Stimulated activated memory B cell treated with anti-CD40 and anti-IgM and Interleukin-4, amounts not matched to agents 10 μg/mL and 1 μg/mL and 100 μg/mL, for 72 hours (primary cell): Measurements from ENCODE around the gene STK32A.
"Not testable (repeated sequence)": the region's sequence is repeated elsewhere in the genome, so short reads cannot be mapped to it uniquely, and the experiment has no call there.

ENCODE experiments used
- ATAC-seq: fragments of 150-1000 bp; cut with Tn5 transposase; 2 replicates; pipeline ENCODE4 v1.10.0; 2021
- H3K27ac Mint-ChIP-seq: one replicate; pipeline ENCODE4 v1.8.0; 2022; ENCODE audit warnings: mild to moderate bottlenecking, mixed read lengths
- H3K27me3 Mint-ChIP-seq: one replicate; pipeline ENCODE4 v1.8.0; 2022; ENCODE audit warnings: mixed read lengths
- H3K36me3 Mint-ChIP-seq: one replicate; pipeline ENCODE4 v1.8.0; 2022; ENCODE audit warnings: mixed read lengths
- H3K4me1 Mint-ChIP-seq: one replicate; pipeline ENCODE4 v1.8.0; 2022; ENCODE audit warnings: mixed read lengths
- H3K4me3 Mint-ChIP-seq: one replicate; pipeline ENCODE4 v1.8.0; 2022; ENCODE audit warnings: mild to moderate bottlenecking, moderate library complexity, mixed read lengths
- H3K9me3 Mint-ChIP-seq: one replicate; pipeline ENCODE4 v1.8.0; 2022; ENCODE audit warnings: mixed read lengths

Gene STK32A

GRCh38 chr5:147349241-147349640 is 114.4 kb downstream of the STK32A start:
- Mint-ChIP-seq H3K4me1 (no peaks in the 10 kb centered on the region), H3K4me3 (no peak overlapping the region), H3K27ac (no peak overlapping the region), H3K36me3 (no peaks in the 10 kb centered on the region), H3K9me3 (no peaks in the 10 kb centered on the region), H3K27me3 (no peaks in the 10 kb centered on the region)
- ATAC-seq = no peak

- no peaks in the 10 kb centered on the region for H3K4me1 Mint-ChIP-seq
- peaks cover 6% of the 10 kb centered on the region for H3K9me3 Mint-ChIP-seq
- no peak overlapping the region for H3K27ac Mint-ChIP-seq
- no peaks in the 10 kb centered on the region for H3K36me3 Mint-ChIP-seq
- no peak overlapping the region for H3K4me3 Mint-ChIP-seq
- no peaks in the 10 kb centered on the region for H3K27me3 Mint-ChIP-seq
- ATAC-seq = no peak
Measured at GRCh38 chr5:147359101-147359500, 124.3 kb downstream of the STK32A start.

- Mint-ChIP-seq H3K4me1 (no peaks in the 10 kb centered on the region), H3K4me3 (no peak overlapping the region), H3K27me3 (no peaks in the 10 kb centered on the region), H3K36me3 (no peaks in the 10 kb centered on the region), H3K9me3 (peaks cover 8% of the 10 kb centered on the region), H3K27ac (no peak overlapping the region)
- no peak for ATAC-seq
Measured at GRCh38 chr5:147359581-147359980, 124.8 kb downstream of the STK32A start.

- Mint-ChIP-seq H3K27ac (no peak overlapping the region), H3K9me3 (peaks cover 12% of the 10 kb centered on the region), H3K27me3 (no peaks in the 10 kb centered on the region), H3K36me3 (no peaks in the 10 kb centered on the region), H3K4me1 (no peaks in the 10 kb centered on the region), H3K4me3 (no peak overlapping the region)
- ATAC-seq = no peak
Measured at GRCh38 chr5:147360816-147361215, 126.0 kb downstream of the STK32A start.

- Mint-ChIP-seq H3K4me3 (no peak overlapping the region), H3K9me3 (peaks cover 16% of the 10 kb centered on the region), H3K27ac (no peak overlapping the region), H3K4me1 (no peaks in the 10 kb centered on the region), H3K27me3 (no peaks in the 10 kb centered on the region), H3K36me3 (no peaks in the 10 kb centered on the region)
- ATAC-seq = no peak
Measured at GRCh38 chr5:147361441-147362175, 126.8 kb downstream of the STK32A start.

- not testable (repeated sequence) for H3K27ac Mint-ChIP-seq, ATAC-seq, H3K36me3 Mint-ChIP-seq, H3K27me3 Mint-ChIP-seq, H3K4me3 Mint-ChIP-seq, H3K4me1 Mint-ChIP-seq
- H3K9me3 Mint-ChIP-seq = peaks cover 15% of the 10 kb centered on the region
Measured at GRCh38 chr5:147367381-147367780, 132.6 kb downstream of the STK32A start.

GRCh38 chr5:147369742-147370374 is 135.0 kb downstream of the STK32A start:
- no peaks in the 10 kb centered on the region for H3K36me3 Mint-ChIP-seq
- peaks cover 11% of the 10 kb centered on the region for H3K9me3 Mint-ChIP-seq
- H3K27ac Mint-ChIP-seq = no peak overlapping the region
- ATAC-seq = no peak
- H3K27me3 Mint-ChIP-seq = no peaks in the 10 kb centered on the region
- no peaks in the 10 kb centered on the region for H3K4me1 Mint-ChIP-seq
- H3K4me3 Mint-ChIP-seq = no peak overlapping the region

- Mint-ChIP-seq H3K27ac (no peak overlapping the region), H3K9me3 (peaks cover 6% of the 10 kb centered on the region), H3K4me1 (no peaks in the 10 kb centered on the region), H3K36me3 (no peaks in the 10 kb centered on the region), H3K4me3 (no peak overlapping the region), H3K27me3 (no peaks in the 10 kb centered on the region)
- no peak for ATAC-seq
Measured at GRCh38 chr5:147371290-147371689, 136.5 kb downstream of the STK32A start.

GRCh38 chr5:147372191-147372590 is 137.4 kb downstream of the STK32A start:
- Mint-ChIP-seq H3K36me3 (no peaks in the 10 kb centered on the region), H3K4me1 (no peaks in the 10 kb centered on the region), H3K9me3 (peaks cover 10% of the 10 kb centered on the region), H3K4me3 (no peak overlapping the region), H3K27me3 (no peaks in the 10 kb centered on the region), H3K27ac (no peak overlapping the region)
- no peak for ATAC-seq

- Mint-ChIP-seq H3K4me3 (no peak overlapping the region), H3K9me3 (peaks cover 13% of the 10 kb centered on the region), H3K27me3 (no peaks in the 10 kb centered on the region), H3K4me1 (no peaks in the 10 kb centered on the region), H3K27ac (no peak overlapping the region), H3K36me3 (no peaks in the 10 kb centered on the region)
- no peak for ATAC-seq
Measured at GRCh38 chr5:147373328-147373727, 138.5 kb downstream of the STK32A start.

- no peaks in the 10 kb centered on the region for H3K36me3 Mint-ChIP-seq
- H3K27ac Mint-ChIP-seq = no peak overlapping the region
- H3K9me3 Mint-ChIP-seq = peaks cover 20% of the 10 kb centered on the region
- no peak for ATAC-seq
- no peak overlapping the region for H3K4me3 Mint-ChIP-seq
- no peaks in the 10 kb centered on the region for H3K4me1 Mint-ChIP-seq
- no peaks in the 10 kb centered on the region for H3K27me3 Mint-ChIP-seq
Measured at GRCh38 chr5:147375151-147375550, 140.3 kb downstream of the STK32A start.

- peaks cover 16% of the 10 kb centered on the region for H3K9me3 Mint-ChIP-seq
- no peaks in the 10 kb centered on the region for H3K4me1 Mint-ChIP-seq
- no peaks in the 10 kb centered on the region for H3K36me3 Mint-ChIP-seq
- ATAC-seq = no peak
- H3K4me3 Mint-ChIP-seq = no peak overlapping the region
- no peaks in the 10 kb centered on the region for H3K27me3 Mint-ChIP-seq
- H3K27ac Mint-ChIP-seq = no peak overlapping the region
Measured at GRCh38 chr5:147377682-147378081, 142.9 kb downstream of the STK32A start.

- Mint-ChIP-seq H3K4me1 (no peaks in the 10 kb centered on the region), H3K36me3 (no peaks in the 10 kb centered on the region), H3K27ac (no peak overlapping the region), H3K4me3 (no peak overlapping the region), H3K9me3 (peaks cover 12% of the 10 kb centered on the region), H3K27me3 (no peaks in the 10 kb centered on the region)
- no peak for ATAC-seq
Measured at GRCh38 chr5:147381555-147381954, 146.7 kb downstream of the STK32A start.

- no peaks in the 10 kb centered on the region for H3K27me3 Mint-ChIP-seq
- ATAC-seq = no peak
- peaks cover 11% of the 10 kb centered on the region for H3K9me3 Mint-ChIP-seq
- H3K4me3 Mint-ChIP-seq = no peak overlapping the region
- no peaks in the 10 kb centered on the region for H3K36me3 Mint-ChIP-seq
- H3K27ac Mint-ChIP-seq = no peak overlapping the region
- H3K4me1 Mint-ChIP-seq = no peaks in the 10 kb centered on the region
Measured at GRCh38 chr5:147382776-147383175, 147.9 kb downstream of the STK32A start.

GRCh38 chr5:147384346-147385193 is 149.7 kb downstream of the STK32A start:
- Mint-ChIP-seq H3K4me1 (no peaks in the 10 kb centered on the region), H3K4me3 (no peak overlapping the region), H3K27me3 (no peaks in the 10 kb centered on the region), H3K36me3 (no peaks in the 10 kb centered on the region), H3K9me3 (peaks cover 2% of the 10 kb centered on the region), H3K27ac (no peak overlapping the region)
- ATAC-seq = no peak
